K562 (cell line): ENCODE data around the gene LENEP. TPM values are rescaled to one million over a fixed set of nuclear protein-coding genes. Genes with fewer than 3 reads are reported as not detected.

Experiments used
- BRD4 ChIP-seq: fragments of 200-600 bp; sonication (generic); IDR thresholded peaks from 2 replicates; pipeline ENCODE4 v1.6.1; 2017; ENCODE audit warnings: inconsistent platforms
- DIDO1 ChIP-seq: fragments of 450-650 bp; IDR thresholded peaks from 2 replicates; pipeline ENCODE4 v1.6.1; 2016; ENCODE audit warnings: low read depth, missing biosample characterization, missing genetic modification characterization
- EP300 ChIP-seq: IDR thresholded peaks from 2 replicates; pipeline ENCODE4 v1.6.1; 2012; ENCODE audit warnings: low read length, improper control_type of control experiment
- ETS2 ChIP-seq: IDR thresholded peaks from 2 replicates; pipeline ENCODE4 v1.6.1; 2016; ENCODE audit warnings: borderline replicate concordance, missing genetic modification characterization, mild to moderate bottlenecking, moderate library complexity, missing compliant biosample characterization; ENCODE audit not compliant: poor library complexity, severe bottlenecking
- ETV1 ChIP-seq: fragments of 450-650 bp; conservative IDR thresholded peaks from 2 replicates; pipeline ENCODE4 v1.6.1; 2016; ENCODE audit warnings: missing genetic modification characterization, control low read depth, low read depth, missing compliant biosample characterization
- GABPB2 ChIP-seq: fragments of 250-450 bp; sonication (Bioruptor Pico); conservative IDR thresholded peaks from 2 replicates; pipeline ENCODE4 v1.5.1; 2021; ENCODE audit warnings: mild to moderate bottlenecking
- HDAC3 ChIP-seq: fragments of 450-650 bp; IDR thresholded peaks from 2 replicates; pipeline ENCODE4 v1.6.1; 2018; ENCODE audit warnings: borderline replicate concordance, mild to moderate bottlenecking, moderate library complexity; ENCODE audit not compliant: partially characterized antibody
- KHSRP ChIP-seq: fragments of 450-650 bp; IDR thresholded peaks from 2 replicates; pipeline ENCODE4 v1.6.1; 2017
- MEIS2 ChIP-seq: fragments of 450-650 bp; IDR thresholded peaks from 2 replicates; pipeline ENCODE4 v1.6.1; 2014; ENCODE audit warnings: mild to moderate bottlenecking; ENCODE audit not compliant: partially characterized antibody
- NCOA2 ChIP-seq, 2 experiments: fragments of 450-650 bp; IDR thresholded peaks; 2 replicates each; pipeline ENCODE4 v1.6.1; 2018; ENCODE audit warnings: mild to moderate bottlenecking in 2 of 2, moderate library complexity in 1 of 2; ENCODE audit not compliant: partially characterized antibody in 2 of 2
- NUFIP1 ChIP-seq: fragments of 450-650 bp; IDR thresholded peaks from 2 replicates; pipeline ENCODE4 v1.6.1; 2018; ENCODE audit not compliant: partially characterized antibody
- POLR2AphosphoS2 ChIP-seq: IDR thresholded peaks from 2 replicates; pipeline ENCODE4 v1.6.1; 2012; ENCODE audit warnings: low read length, improper control_type of control experiment
- RBM25 ChIP-seq: fragments of 200-400 bp; formaldehyde crosslinking; IDR thresholded peaks from 2 replicates; pipeline ENCODE4 v1.6.1; 2018; ENCODE audit warnings: low read length, low read depth, moderate library complexity; ENCODE audit not compliant: severe bottlenecking
- SMAD4 ChIP-seq: fragments of 250-450 bp; sonication (Bioruptor Pico); conservative IDR thresholded peaks from 2 replicates; pipeline ENCODE4 v1.8.0; 2021; ENCODE audit warnings: inconsistent platforms, mild to moderate bottlenecking, moderate library complexity
- SMARCA4 ChIP-seq: fragments of 450-650 bp; IDR thresholded peaks from 2 replicates; pipeline ENCODE4 v1.6.1; 2016
- TAF9B ChIP-seq: fragments of 450-650 bp; IDR thresholded peaks from 2 replicates; pipeline ENCODE4 v1.6.1; 2018; ENCODE audit warnings: mild to moderate bottlenecking; ENCODE audit not compliant: partially characterized antibody
- TFAM ChIP-seq: fragments of 250-450 bp; sonication (Bioruptor Pico); conservative IDR thresholded peaks from 2 replicates; pipeline ENCODE4 v1.5.0; 2021; ENCODE audit warnings: mild to moderate bottlenecking, moderate library complexity
- ZNF561 ChIP-seq: fragments of 450-650 bp; formaldehyde crosslinking; conservative IDR thresholded peaks from 2 replicates; pipeline ENCODE4 v1.4.0; 2020; ENCODE audit warnings: mild to moderate bottlenecking, moderate library complexity
- ZNF584 ChIP-seq: fragments of 200-800 bp; sonication (Bioruptor generic); IDR thresholded peaks from 2 replicates; pipeline ENCODE4 v1.6.1; 2016; ENCODE audit warnings: low read depth, mild to moderate bottlenecking, missing genetic modification characterization, missing compliant biosample characterization
- polyA plus RNA-seq, 8 experiments: library from polyadenylated mRNA; depleted of rRNA in 4 of 8; stranded (reverse) in 5 of 8; unstranded in 3 of 8; fragments of >200 nt; fragmentation: Nextera tagmentation in 2 of 8; fragmentation: Illumina TruSeq in 1 of 8; extraction: Ambion mirVana in 2 of 8; extraction: Trizol in 1 of 8; gene quantifications; 2 replicates each; pipeline versions ENCODE4 v1.2.1 to v1.2.3, GENCODE V29; 2011 to 2014; ENCODE audit warnings: inconsistent platforms in 1 of 8, missing spikeins in 1 of 8
- total RNA-seq, 7 experiments: library from RNA; depleted of rRNA in 6 of 7; stranded (reverse); fragments of >200 nt in 6 of 7; fragmentation: Illumina TruSeq in 2 of 7; extraction: Trizol in 2 of 7; gene quantifications; 2 replicates each; pipeline versions ENCODE4 v1.2.1 to v1.2.3, GENCODE V29; 2011 to 2021; ENCODE audit warnings: low replicate concordance in 1 of 7
- TF ChIP-seq, protein P1 (sequence below): fragments of 250-450 bp; sonication (Bioruptor Pico); IDR thresholded peaks from 2 replicates; pipeline ENCODE4 v1.8.0; 2021; ENCODE audit warnings: mild to moderate bottlenecking, moderate library complexity
- TF ChIP-seq, protein P2 (sequence below), 2 experiments: fragments of 200-800 bp in 1 of 2; sonication (Bioruptor generic) in 1 of 2; sonication (generic) in 1 of 2; formaldehyde crosslinking in 1 of 2; IDR thresholded peaks in 1 of 2; conservative IDR thresholded peaks in 1 of 2; 2 replicates each; pipeline versions ENCODE4 v1.5.0 to v1.6.1; 2016 to 2020; ENCODE audit warnings: missing compliant biosample characterization in 1 of 2, missing genetic modification characterization in 1 of 2, missing genetic modification reagents in 1 of 2
- TF ChIP-seq, protein P3 (sequence below): fragments of 450-650 bp; IDR thresholded peaks from 2 replicates; pipeline ENCODE4 v1.6.1; 2017; ENCODE audit warnings: antibody characterized with exemption
- TF ChIP-seq, protein P4 (sequence below): fragments of 450-650 bp; formaldehyde crosslinking; IDR thresholded peaks from 2 replicates; pipeline ENCODE4 v1.4.0; 2022; ENCODE audit warnings: missing genetic modification characterization

LENEP gene
- total and polyA plus RNA-seq, 9 of the 15 experiments (the other 6 are each of a cell fraction or from before 2014, with no cell fraction given) = 0.23 to 0.87 (median 0.67) TPM; not detected in 5

DNA sequence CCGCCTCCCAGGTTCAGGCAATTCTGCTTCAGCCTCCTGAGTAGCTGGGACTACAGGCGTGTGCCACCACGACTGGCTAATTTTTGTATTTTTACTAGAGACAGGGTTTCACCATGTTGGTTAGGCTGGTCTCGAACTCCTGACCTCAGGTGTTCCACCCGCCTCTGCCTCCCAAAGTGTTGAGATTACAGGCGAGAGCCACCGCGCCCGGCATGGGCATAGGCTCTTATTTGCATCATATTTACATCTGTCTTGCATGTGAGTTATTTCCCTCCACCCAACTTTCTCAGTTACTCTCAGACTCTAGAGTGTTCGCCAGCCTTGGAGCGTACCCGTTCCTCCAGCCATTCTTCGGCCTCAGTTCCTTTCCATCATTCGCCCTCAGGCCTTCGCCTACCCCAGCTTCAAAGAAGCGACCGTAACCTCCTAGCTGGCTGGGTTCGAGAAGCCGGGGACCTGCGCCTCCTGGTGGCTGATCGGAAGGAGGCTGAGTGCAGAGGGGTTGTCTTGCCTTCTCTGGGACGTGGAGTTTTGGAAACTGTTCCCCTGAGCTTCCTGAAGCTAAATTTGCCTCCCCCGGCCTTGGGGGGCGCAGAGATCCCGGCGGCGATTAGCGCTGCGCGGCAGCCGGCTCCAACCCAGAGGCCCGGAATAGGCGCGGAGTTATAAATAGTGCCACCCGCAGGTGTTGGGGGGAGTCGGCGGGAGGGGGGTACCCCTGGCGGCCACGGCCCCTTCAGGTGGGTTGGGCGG is 5.6 kb downstream of the LENEP start (continued):
- TF ChIP-seq, protein P1, sequence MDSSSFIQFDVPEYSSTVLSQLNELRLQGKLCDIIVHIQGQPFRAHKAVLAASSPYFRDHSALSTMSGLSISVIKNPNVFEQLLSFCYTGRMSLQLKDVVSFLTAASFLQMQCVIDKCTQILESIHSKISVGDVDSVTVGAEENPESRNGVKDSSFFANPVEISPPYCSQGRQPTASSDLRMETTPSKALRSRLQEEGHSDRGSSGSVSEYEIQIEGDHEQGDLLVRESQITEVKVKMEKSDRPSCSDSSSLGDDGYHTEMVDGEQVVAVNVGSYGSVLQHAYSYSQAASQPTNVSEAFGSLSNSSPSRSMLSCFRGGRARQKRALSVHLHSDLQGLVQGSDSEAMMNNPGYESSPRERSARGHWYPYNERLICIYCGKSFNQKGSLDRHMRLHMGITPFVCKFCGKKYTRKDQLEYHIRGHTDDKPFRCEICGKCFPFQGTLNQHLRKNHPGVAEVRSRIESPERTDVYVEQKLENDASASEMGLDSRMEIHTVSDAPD (CRISPR knock-in tag) = no peak
- TF ChIP-seq, protein P2, sequence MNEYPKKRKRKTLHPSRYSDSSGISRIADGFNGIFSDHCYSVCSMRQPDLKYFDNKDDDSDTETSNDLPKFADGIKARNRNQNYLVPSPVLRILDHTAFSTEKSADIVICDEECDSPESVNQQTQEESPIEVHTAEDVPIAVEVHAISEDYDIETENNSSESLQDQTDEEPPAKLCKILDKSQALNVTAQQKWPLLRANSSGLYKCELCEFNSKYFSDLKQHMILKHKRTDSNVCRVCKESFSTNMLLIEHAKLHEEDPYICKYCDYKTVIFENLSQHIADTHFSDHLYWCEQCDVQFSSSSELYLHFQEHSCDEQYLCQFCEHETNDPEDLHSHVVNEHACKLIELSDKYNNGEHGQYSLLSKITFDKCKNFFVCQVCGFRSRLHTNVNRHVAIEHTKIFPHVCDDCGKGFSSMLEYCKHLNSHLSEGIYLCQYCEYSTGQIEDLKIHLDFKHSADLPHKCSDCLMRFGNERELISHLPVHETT (CRISPR knock-in tag; conservative IDR thresholded peaks at IDR 0.05 in 1 of 2, IDR thresholded peaks at IDR 0.05 in 1 of 2) = no peak
- TF ChIP-seq BRD4 (0 out of 2 replicates have a peak, but pooled peaks have one; percentile 2), ETS2 (tag) (no peak), NCOA2 (IDR thresholded peaks at IDR 0.05; ENCODE audit: partially characterized antibody in 2 of 2) (no peak), TFAM (no peak), RBM25 (no peak), DIDO1 (no peak), GABPB2 (no peak), KHSRP (no peak), TAF9B (no peak), NUFIP1 (no peak), ETV1 (tag) (no peak), EP300 (peak; percentile 10; the same call in 1 of the 2 replicates), MEIS2 (no peak), SMAD4 (peak; percentile 32; the same call in 1 of the 2 replicates), ZNF561 (no peak), POLR2AphosphoS2 (no peak), HDAC3 (no peak), SMARCA4 (no peak; the same call in 1 of the 2 replicates), ZNF584 (CRISPR knock-in tag) (no peak)
- TF ChIP-seq, protein P3, sequence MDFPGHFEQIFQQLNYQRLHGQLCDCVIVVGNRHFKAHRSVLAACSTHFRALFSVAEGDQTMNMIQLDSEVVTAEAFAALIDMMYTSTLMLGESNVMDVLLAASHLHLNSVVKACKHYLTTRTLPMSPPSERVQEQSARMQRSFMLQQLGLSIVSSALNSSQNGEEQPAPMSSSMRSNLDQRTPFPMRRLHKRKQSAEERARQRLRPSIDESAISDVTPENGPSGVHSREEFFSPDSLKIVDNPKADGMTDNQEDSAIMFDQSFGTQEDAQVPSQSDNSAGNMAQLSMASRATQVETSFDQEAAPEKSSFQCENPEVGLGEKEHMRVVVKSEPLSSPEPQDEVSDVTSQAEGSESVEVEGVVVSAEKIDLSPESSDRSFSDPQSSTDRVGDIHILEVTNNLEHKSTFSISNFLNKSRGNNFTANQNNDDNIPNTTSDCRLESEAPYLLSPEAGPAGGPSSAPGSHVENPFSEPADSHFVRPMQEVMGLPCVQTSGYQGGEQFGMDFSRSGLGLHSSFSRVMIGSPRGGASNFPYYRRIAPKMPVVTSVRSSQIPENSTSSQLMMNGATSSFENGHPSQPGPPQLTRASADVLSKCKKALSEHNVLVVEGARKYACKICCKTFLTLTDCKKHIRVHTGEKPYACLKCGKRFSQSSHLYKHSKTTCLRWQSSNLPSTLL = no peak
- TF ChIP-seq, protein P4, sequence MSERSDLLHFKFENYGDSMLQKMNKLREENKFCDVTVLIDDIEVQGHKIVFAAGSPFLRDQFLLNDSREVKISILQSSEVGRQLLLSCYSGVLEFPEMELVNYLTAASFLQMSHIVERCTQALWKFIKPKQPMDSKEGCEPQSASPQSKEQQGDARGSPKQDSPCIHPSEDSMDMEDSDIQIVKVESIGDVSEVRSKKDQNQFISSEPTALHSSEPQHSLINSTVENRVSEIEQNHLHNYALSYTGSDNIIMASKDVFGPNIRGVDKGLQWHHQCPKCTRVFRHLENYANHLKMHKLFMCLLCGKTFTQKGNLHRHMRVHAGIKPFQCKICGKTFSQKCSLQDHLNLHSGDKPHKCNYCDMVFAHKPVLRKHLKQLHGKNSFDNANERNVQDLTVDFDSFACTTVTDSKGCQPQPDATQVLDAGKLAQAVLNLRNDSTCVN (CRISPR knock-in tag) = no peak
